Islet of Langerhans (tissue), 1 donor: Measurements from ENCODE around the gene NT5C.

Source experiments
- FAIRE-seq: peaks from one replicate; lab custom pipeline; 2011; peaks lifted over from hg19 to GRCh38; lab: Jason Lieb, UNC

NT5C gene

GRCh38 chr17:75115555-75115954 is 16.0 kb downstream of the NT5C start:
- FAIRE-seq, result no peak

- FAIRE-seq, result no peak
These were observed 16.8 kb downstream of the NT5C start for GRCh38 chr17:75114552-75115314.

GRCh38 chr17:75113798-75114551 is 17.6 kb downstream of the NT5C start:
- no peak for FAIRE-seq

DNA sequence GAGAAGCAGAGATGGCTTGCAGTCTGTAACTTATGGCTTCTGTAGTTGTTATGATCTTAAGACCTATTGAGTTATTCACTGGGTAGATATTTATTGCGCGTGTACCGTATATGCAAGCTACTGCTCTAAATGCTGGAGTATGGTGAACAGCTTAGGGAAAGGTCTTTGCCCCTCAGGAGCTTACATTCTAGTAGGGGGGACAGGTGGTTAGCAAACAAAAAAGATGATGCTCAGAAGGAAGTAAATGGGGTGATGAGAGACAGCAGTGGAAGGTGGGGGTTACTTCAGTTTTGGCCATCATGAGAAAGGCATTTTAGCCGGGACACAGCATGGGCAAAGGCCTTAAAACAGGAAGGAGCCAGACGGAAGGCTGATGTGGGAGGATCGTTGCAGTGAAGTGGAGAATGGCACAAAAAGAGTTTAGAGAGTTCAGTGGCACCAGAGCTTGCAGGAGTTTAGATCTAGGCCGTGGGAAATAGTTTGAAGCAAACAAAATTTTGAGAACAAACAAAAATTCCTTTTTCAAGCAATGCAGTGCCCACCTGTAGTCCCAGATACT is 19.7 kb downstream of the NT5C start:
- FAIRE-seq, result no peak

- FAIRE-seq, result no peak
These were observed 21.2 kb downstream of the NT5C start for GRCh38 chr17:75110234-75110937.

DNA sequence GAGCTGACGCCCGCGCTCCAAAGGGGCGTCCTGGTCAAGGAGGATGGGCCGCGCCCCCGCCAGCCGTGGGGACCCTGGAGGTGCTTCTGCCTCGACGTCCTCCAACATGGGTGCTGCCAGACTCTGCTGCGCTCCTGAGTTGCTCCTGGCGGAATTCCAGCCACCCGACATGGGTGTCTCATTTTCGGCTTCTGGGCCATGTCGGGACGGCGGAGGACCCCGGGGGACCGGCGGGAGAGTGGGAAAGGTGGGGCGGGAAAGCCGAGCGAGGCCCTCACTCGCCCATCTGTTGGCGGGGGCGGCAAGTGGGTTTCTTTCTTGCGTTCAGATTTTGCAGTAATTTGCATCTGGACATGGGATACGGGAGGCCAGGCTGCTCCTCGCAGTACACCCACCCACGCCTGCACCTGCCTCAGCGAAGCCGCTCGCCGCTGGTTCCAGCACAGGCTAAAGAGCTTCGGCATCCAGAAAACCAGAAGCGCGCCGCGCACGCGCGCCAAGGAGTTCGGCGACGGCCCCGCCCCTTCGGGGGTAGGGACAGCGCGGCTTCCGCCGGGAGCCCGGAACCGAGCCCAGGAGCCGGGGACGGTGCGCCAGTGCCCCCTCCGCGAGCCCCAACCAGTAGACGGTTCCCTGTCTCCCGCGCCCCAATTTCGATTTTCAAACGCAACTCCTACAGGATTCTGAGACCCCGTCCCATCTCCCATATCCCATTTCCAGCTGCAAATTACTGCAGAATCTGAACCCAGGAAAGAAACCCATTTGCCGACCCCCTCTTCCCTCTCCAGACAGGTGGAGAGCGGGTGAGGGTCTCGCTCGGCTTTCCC is 21.9 kb downstream of the NT5C start, which contains the start of gene ARMC7:
TSS of gene ARMC7 (plus strand) at position 563 of the 827 bp plus-strand sequence. CDS start 320 bp downstream, outside the sequence.
- FAIRE-seq, result no peak

DNA sequence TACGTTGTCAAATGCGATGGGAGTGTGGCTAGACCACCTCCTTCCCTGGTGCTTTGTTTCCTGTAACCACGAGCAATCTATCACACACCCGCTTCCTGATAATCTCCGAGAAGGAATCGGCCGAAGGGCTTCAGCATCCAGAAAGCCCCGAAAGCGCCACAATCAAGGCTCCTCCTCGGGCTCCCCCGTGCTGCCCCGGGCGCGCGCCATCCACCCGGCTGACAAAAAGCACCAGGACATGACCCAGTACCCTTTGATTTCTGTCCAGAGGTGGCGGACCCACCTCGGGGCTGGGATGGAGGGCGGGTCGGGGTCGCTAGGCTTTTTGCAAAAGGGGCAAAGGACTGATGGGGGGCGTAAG is 22.5 kb downstream of the NT5C start:
- no peak for FAIRE-seq

- no peak for FAIRE-seq
These were observed 23.3 kb downstream of the NT5C start for GRCh38 chr17:75108193-75108592.

- FAIRE-seq, result no peak
These were observed 26.1 kb downstream of the NT5C start for GRCh38 chr17:75105126-75106080.

- no peak for FAIRE-seq
These were observed 27.7 kb downstream of the NT5C start for GRCh38 chr17:75103601-75104554.

DNA sequence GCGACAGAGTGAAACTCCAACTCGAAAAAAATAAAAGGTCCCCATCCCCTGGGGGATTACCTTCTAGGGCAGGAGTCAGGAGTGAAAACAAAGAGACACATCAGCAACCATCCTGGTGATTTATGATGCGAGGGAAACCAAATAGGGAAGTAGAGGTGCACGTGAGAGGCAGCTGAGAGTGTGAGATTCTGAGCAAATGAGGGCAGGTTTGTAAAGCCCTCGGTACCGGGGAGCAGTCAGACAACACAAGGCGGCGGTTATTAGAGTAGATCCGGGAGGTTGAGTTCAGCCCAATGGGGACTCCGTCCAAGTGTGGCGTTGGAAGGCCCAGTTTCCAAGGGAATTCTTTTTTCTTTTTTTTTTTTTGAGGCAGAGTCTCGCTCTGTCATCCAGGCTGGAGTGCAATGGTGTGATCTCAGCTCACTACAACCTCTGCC is 29.1 kb downstream of the NT5C start:
- no peak for FAIRE-seq

DNA sequence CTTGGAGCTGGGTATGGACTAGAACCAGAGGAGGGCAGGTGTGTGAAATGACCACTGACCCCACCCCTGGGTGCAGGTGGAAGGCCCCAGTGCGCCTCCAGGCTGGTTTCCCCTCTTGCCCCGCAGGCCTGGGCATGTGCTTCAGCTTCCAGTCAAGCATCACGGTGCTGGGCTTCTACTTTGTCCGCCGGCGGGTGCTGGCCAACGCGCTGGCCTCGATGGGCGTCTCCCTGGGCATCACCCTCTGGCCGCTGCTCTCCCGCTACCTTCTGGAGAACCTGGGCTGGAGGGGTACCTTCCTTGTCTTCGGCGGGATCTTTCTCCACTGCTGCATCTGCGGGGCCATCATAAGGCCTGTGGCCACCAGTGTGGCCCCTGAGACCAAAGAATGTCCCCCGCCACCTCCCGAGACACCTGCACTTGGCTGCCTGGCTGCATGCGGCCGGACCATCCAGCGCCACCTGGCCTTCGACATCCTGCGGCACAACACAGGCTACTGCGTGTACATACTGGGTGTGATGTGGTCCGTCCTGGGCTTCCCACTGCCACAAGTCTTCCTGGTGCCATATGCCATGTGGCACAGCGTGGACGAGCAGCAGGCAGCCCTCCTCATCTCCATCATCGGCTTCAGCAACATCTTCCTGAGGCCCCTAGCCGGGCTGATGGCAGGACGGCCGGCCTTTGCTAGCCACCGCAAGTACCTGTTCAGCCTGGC is 31.5 kb downstream of the NT5C start:
- FAIRE-seq, result no peak

- no peak for FAIRE-seq
These were observed 32.7 kb downstream of the NT5C start for GRCh38 chr17:75098861-75099260.

DNA sequence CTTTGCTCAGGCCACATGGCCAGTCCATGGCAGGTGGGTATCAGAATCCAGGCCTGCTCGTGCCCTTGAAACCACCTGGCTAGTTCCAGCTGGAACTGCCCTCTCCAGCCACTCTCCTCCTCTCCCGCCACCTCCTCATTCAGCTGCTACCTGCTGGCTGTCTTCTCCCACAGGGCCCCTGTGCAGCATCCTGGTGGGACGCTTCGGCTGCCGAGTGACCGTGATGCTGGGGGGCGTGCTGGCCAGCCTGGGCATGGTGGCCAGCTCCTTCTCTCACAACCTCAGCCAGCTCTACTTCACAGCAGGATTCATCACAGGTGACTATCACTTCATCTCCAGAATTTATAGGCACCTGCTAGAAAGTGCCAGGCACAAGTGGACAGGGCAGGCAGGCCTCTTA is 33.7 kb downstream of the NT5C start:
- FAIRE-seq, result no peak

DNA sequence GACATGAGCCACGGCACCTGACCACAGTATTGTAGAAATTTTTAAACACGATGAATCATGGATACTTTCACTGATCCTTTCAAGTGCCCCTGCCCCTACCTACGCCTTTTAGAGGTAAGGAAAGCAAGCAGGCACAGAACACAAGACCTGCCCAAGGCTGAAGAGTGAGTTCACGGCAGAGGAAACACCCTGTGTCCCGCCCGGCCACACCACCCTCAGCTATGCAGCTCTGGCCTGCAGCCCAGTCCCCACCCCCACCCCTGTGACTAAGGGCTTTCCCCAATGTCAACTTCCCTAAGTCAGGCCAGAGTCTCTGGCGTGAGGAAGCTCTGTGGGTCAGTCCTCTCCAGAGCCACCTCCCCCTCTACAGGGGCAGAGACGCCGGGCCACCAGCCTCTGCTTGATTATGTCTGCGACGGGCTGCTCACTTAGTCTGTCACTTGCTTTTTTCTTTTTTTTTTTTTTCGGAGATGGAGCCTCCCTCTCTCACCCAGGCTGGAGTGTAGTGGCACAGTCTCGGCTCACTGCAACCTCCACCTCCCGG is 35.4 kb downstream of the NT5C start:
- FAIRE-seq, result no peak

DNA sequence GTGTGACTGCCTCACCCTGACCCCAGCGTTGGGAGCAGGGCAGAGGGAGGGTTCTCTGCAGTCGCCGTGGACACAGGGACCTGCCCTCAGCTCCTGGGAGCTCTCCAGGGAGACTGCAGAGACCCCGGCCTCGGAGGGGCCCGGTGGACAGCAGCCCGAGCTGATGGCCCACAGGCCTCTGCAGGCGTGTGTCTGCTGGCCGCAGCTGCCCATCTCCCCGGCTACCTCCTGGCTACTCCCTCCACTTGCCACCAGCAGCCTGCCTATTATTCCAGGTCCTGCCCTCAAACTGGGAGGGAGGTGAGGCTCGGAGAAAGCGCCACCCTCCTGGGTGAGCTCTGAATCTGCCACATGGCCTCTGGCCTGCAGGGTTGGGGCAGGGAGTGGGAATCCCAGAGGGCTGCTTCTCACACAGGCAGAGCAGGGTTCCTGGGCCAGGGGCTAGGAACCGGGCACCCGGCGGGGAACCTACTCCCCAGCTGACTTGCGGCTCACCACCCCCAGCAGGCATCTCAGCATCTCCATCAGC is 36.6 kb downstream of the NT5C start:
- no peak for FAIRE-seq

DNA sequence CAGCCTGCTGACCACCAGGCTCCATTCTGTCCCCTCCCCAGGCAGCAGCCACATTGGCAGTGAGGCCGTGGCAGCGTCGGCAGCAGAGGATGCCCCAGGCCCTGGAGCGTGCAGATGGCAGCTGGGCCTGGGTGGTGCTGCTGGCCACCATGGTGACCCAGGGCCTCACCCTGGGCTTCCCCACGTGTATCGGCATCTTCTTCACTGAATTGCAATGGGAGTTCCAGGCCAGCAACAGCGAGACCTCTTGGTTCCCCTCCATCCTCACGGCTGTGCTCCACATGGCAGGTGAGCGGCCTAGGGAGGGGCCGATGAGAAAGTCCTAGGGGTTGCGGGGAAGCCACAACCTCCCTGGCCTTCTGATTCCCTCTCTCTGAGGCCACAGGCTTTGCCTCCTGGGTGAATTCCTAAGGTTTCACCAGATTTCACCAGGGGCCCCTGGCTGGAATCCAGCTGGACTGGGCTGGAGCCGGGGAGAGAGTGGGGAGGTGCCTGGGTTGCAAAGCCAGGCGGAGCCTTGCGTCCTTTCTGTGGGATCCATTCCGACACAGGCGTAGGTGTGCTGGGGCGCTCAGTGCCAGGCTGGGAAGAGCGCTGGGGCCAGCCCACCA is 37.9 kb downstream of the NT5C start:
- no peak for FAIRE-seq

DNA sequence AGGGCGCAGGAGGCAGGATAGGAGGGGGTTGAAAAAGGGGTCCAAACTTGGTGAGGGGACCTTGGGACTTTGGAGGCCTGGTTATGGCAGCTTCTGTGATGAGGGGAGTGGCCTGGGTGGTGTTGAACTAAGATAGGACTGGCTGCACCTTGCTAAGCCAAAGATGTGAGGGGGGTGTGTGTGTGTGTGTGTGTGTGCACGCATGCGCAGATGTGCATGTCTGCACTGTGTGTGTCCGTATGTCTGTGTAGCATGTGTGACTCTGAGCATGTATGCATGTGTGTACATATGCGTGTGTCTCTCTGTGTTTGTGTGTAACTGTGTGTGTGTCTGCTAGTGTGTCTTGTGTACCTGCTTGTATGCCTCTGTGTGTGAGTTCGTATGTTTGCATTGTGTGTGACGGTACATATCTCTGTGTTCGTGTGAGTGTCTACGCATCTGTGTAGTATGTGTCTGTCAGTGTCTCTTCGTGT is 39.7 kb downstream of the NT5C start:
- no peak for FAIRE-seq
